Progenitor cell of endocrine pancreas (in vitro differentiated cells): ENCODE measurements around the gene RETREG3. TPM values are rescaled to one million over a fixed set of nuclear protein-coding genes. Genes with fewer than 3 reads are reported as not detected.

Experiments
- DNase-seq: peaks from one replicate; pipeline ENCODE4 v3.0.0; 2021; ENCODE audit warnings: low spot score; ENCODE audit not compliant: unreplicated experiment
- H3K27ac Mint-ChIP-seq: 2 replicates; pipeline ENCODE4 v1.8.0; 2021; ENCODE audit warnings: mild to moderate bottlenecking, moderate library complexity, mixed read lengths
- H3K27me3 Mint-ChIP-seq: 2 replicates; pipeline ENCODE4 v1.8.0; 2021; ENCODE audit warnings: mixed read lengths
- H3K36me3 Mint-ChIP-seq: 2 replicates; pipeline ENCODE4 v1.8.0; 2022; ENCODE audit warnings: mixed read lengths; ENCODE audit not compliant: insufficient read depth
- H3K4me1 Mint-ChIP-seq: 2 replicates; pipeline ENCODE4 v1.8.0; 2021; ENCODE audit warnings: low read depth, mixed read lengths
- H3K4me3 Mint-ChIP-seq: 2 replicates; pipeline ENCODE4 v1.8.0; 2021; ENCODE audit warnings: low read depth, mild to moderate bottlenecking, moderate library complexity, mixed read lengths
- H3K9me3 Mint-ChIP-seq: 2 replicates; pipeline ENCODE4 v1.8.0; 2021; ENCODE audit warnings: low read depth, mixed read lengths
- CTCF ChIP-seq: fragments of 200-600 bp; sonication (generic); IDR thresholded peaks from one replicate; pipeline ENCODE4 v1.5.0; 2021; ENCODE audit warnings: antibody characterized with exemption, mild to moderate bottlenecking; ENCODE audit not compliant: unreplicated experiment
- total RNA-seq: library from RNA; stranded (reverse); gene quantifications from 2 replicates; pipeline ENCODE4 v1.2.1, GENCODE V29; 2021

Gene RETREG3
- total RNA-seq, 1 donor from 2014 or later = 80.5 TPM

DNA sequence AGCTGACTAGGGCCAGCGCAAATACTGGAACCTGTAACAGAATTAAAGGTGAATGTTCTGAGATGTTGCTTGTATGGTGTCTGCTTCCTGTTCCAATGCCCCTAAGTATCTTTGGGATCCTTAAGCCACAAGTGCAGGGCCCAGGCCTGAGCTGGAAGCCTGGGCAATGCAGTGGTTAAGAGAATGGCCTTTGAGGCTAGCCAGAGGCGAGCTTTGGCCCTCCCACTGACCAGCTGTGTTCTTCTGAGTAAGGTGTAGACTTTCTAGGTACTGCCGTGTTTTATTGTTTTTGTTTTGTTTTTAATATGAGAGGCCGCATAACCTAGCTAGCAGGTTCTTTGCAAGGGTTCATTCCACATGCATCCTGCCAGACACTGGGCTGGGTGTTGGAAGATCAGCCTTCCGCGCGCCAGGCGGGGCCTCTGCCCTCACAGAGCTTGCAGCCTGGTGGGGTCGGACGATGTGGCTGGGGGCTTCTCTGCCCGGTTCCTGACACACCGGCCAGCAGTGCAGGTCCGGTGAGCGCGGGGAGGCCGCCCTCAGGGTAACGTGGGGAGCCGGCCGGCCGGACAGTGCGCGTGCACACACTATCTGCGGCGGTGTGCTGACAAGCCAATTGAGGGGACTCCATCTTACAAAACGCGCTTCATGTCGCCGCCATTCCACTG lies 42.8 kb downstream of the RETREG3 start:
- H3K36me3 Mint-ChIP-seq = peaks cover 4% of the 10 kb centered on the region
- H3K4me3 Mint-ChIP-seq = peak overlapping the region; percentile 91
- H3K27ac Mint-ChIP-seq = peak overlapping the region; percentile 74
- no peak for TF ChIP-seq CTCF
- no peaks in the 10 kb centered on the region for H3K27me3 Mint-ChIP-seq
- H3K4me1 Mint-ChIP-seq = peaks cover 19% of the 10 kb centered on the region
- no peak for DNase-seq
- no peaks in the 10 kb centered on the region for H3K9me3 Mint-ChIP-seq

- Mint-ChIP-seq H3K4me3 (peak overlapping the region; percentile 91), H3K4me1 (peaks cover 20% of the 10 kb centered on the region), H3K27ac (no peak overlapping the region), H3K27me3 (no peaks in the 10 kb centered on the region), H3K9me3 (no peaks in the 10 kb centered on the region), H3K36me3 (peaks cover 3% of the 10 kb centered on the region)
- no peak for DNase-seq
- no peak for TF ChIP-seq CTCF
Measured at GRCh38 chr17:42565523-42566214, 43.5 kb downstream of the RETREG3 start.

DNA sequence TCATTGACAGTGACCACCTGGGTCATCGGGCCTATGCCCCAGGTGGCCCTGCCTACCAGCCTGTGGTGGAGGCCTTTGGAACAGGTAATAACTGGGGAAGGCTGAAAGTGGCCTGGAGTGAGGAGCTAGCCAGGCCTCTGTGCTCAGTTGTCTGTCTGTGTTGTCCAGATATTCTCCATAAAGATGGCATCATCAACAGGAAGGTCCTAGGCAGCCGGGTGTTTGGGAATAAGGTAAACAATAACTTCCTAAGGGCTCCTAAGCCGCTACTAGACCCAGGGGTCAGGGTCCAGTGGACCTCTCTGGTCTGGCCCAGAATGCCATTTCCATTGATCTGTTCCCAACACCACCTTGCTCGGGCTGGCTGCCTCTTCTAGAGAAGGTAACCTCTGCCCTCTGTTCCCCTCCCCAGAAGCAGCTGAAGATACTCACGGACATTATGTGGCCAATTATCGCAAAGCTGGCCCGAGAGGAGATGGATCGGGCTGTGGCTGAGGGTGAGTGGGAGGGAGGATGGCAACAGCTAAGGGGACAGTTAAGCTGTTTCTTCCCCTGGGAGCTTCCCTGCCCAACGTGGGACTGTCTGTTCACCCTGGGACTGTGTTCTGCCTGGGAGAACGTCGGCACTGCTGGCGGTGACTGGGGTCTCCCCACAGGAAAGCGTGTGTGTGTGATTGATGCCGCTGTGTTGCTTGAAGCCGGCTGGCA lies 44.2 kb downstream of the RETREG3 start:
- no peak overlapping the region for H3K27ac Mint-ChIP-seq
- TF ChIP-seq CTCF = no peak
- no peak overlapping the region for H3K4me3 Mint-ChIP-seq
- H3K4me1 Mint-ChIP-seq = peaks cover 21% of the 10 kb centered on the region
- no peaks in the 10 kb centered on the region for H3K27me3 Mint-ChIP-seq
- no peaks in the 10 kb centered on the region for H3K9me3 Mint-ChIP-seq
- H3K36me3 Mint-ChIP-seq = peaks cover 3% of the 10 kb centered on the region
- DNase-seq = no peak

- no peak overlapping the region for H3K27ac Mint-ChIP-seq
- no peaks in the 10 kb centered on the region for H3K27me3 Mint-ChIP-seq
- TF ChIP-seq CTCF = no peak
- H3K4me3 Mint-ChIP-seq = peak overlapping the region; percentile 92
- peaks cover 21% of the 10 kb centered on the region for H3K4me1 Mint-ChIP-seq
- DNase-seq = no peak
- peaks cover 2% of the 10 kb centered on the region for H3K36me3 Mint-ChIP-seq
- no peaks in the 10 kb centered on the region for H3K9me3 Mint-ChIP-seq
Measured at GRCh38 chr17:42563950-42564349, 45.2 kb downstream of the RETREG3 start.

GRCh38 chr17:42563543-42563942 lies 45.6 kb downstream of the RETREG3 start:
- peak overlapping the region; percentile 92 for H3K4me3 Mint-ChIP-seq
- peaks cover 2% of the 10 kb centered on the region for H3K36me3 Mint-ChIP-seq
- H3K9me3 Mint-ChIP-seq = no peaks in the 10 kb centered on the region
- peak overlapping the region; percentile 67 for H3K27ac Mint-ChIP-seq
- H3K27me3 Mint-ChIP-seq = no peaks in the 10 kb centered on the region
- H3K4me1 Mint-ChIP-seq = peaks cover 21% of the 10 kb centered on the region
- DNase-seq = no peak
- TF ChIP-seq CTCF = no peak
